Kidney (tissue), 14 donors: ENCODE results near the gene SLC30A2. TPM values are rescaled to one million over a fixed set of nuclear protein-coding genes. Genes with fewer than 3 reads are reported as not detected.

Experiments used
- DNase-seq, 5 donors: peaks; one replicate each; pipeline ENCODE4 v3.0.0-alpha.2; 2013 to 2020
- FAIRE-seq: peaks from 2 replicates; lab custom pipeline; 2012; peaks lifted over from hg19 to GRCh38; lab: Jason Lieb, UNC
- H3K27ac ChIP-seq, 2 donors: one replicate each; pipeline ENCODE4 v1.7.0; 2013; ENCODE audit warnings: low read depth in 2 of 2, low read length in 2 of 2, inconsistent platforms in 1 of 2
- H3K27me3 ChIP-seq: one replicate; pipeline ENCODE4 v1.7.1; 2013; ENCODE audit warnings: low read length, inconsistent platforms; ENCODE audit not compliant: control insufficient read depth, insufficient read depth
- H3K36me3 ChIP-seq, 3 donors: one replicate each; pipeline versions ENCODE4 v1.7.0 to v1.7.1; 2013; ENCODE audit warnings: low read length in 3 of 3, control low read depth in 1 of 3, inconsistent platforms in 1 of 3; ENCODE audit not compliant: insufficient read depth in 3 of 3, control insufficient read depth in 2 of 3
- H3K4me1 ChIP-seq, 3 donors: one replicate each; pipeline versions ENCODE4 v1.7.0 to v1.7.1; 2013; ENCODE audit warnings: low read length in 3 of 3, inconsistent platforms in 1 of 3, low read depth in 1 of 3; ENCODE audit not compliant: control insufficient read depth in 2 of 3, insufficient read depth in 2 of 3
- H3K4me3 ChIP-seq, 3 donors: one replicate each; pipeline versions ENCODE4 v1.7.0 to v1.8.1; 2013; ENCODE audit warnings: low read length in 3 of 3, control low read depth in 1 of 3, inconsistent platforms in 1 of 3
- H3K9ac ChIP-seq, 3 donors: one replicate each; pipeline versions ENCODE4 v1.7.0 to v1.7.1; 2013; ENCODE audit warnings: low read length in 3 of 3, control low read depth in 1 of 3, inconsistent platforms in 1 of 3
- H3K9me3 ChIP-seq, 3 donors: one replicate each; pipeline versions ENCODE4 v1.7.0 to v1.7.1; 2013; ENCODE audit warnings: low read length in 3 of 3, control low read depth in 1 of 3, inconsistent platforms in 1 of 3; ENCODE audit not compliant: control insufficient read depth in 2 of 3, insufficient read depth in 1 of 3
- CTCF ChIP-seq: IDR thresholded peaks from 3 replicates; pipeline ENCODE4 v1.5.1; 2012; ENCODE audit warnings: mild to moderate bottlenecking, moderate library complexity, borderline replicate concordance; ENCODE audit not compliant: insufficient read depth; ENCODE audit errors: extremely low read depth
- intact Hi-C: fragments of 100-400 bp; cut with DNase I; formaldehyde crosslinking; loops from one replicate; pipeline ENCODE4 v1.11.1; 2022
- polyA plus RNA-seq: library from polyadenylated mRNA; stranded (reverse); fragments of 350-450 nt; fragmentation: Illumina TruSeq; extraction: RNeasy Lipid Tissue Mini Kit (QIAGEN cat#74804); gene quantifications from one replicate; pipeline ENCODE4 v1.2.3, GENCODE V29; 2014; ENCODE audit warnings: low read depth, low replicate concordance; ENCODE audit not compliant: insufficient read depth
- total RNA-seq: library from RNA; stranded (reverse); fragmentation: NEBNext Ultra II Directional; extraction: Animal tissue kit (Norgen Biotek cat#: 25700); gene quantifications from one replicate; pipeline ENCODE4 v1.2.1, GENCODE V29; 2021
- donor health status: control.
- donor health status: control.
- donor health status: control.
- donor health status: control.
- donor health status: control.
- donor health status: DM: yes; HTN: yes; CAD: no.
- donor health status: Normal renal cell carcinoma (clear cell type).

The SLC30A2 gene
- total and polyA plus RNA-seq, 2 donors from 2014 or later: 26.8 to 34.4 TPM

GRCh38 chr1:26060832-26061574, 15.1 kb upstream of the SLC30A2 start:
- no peak overlapping the region for H3K4me3 ChIP-seq
- TF ChIP-seq CTCF: no peak
- H3K9ac ChIP-seq: no peak overlapping the region
- H3K4me1 ChIP-seq: no peaks in the 10 kb centered on the region
- H3K9me3 ChIP-seq: no peaks in the 10 kb centered on the region
- intact Hi-C loops: no loop called here
- DNase-seq (no peak), FAIRE-seq (no peak)
- H3K27me3 ChIP-seq: no peaks in the 10 kb centered on the region
- no peaks in the 10 kb centered on the region for H3K36me3 ChIP-seq
- no peak overlapping the region for H3K27ac ChIP-seq

GRCh38 chr1:26059906-26060305, 14.0 kb upstream of the SLC30A2 start:
- intact Hi-C loops: no loop called here
- FAIRE-seq: no peak
- Histone ChIP-seq H3K36me3 (no peaks in the 10 kb centered on the region), H3K27ac (no peak overlapping the region), H3K9me3 (no peaks in the 10 kb centered on the region), H3K4me3 (no peak overlapping the region), H3K27me3 (no peaks in the 10 kb centered on the region), H3K9ac (no peak overlapping the region), H3K4me1 (no peaks in the 10 kb centered on the region)
- no peak for TF ChIP-seq CTCF
- DNase-seq: peak in 1 of 5 donors; percentile 43

GRCh38 chr1:26058052-26058595, 12.2 kb upstream of the SLC30A2 start:
- intact Hi-C loops: no loop called here
- FAIRE-seq (no peak), DNase-seq (no peak)
- Histone ChIP-seq H3K9me3 (no peaks in the 10 kb centered on the region), H3K4me1 (no peaks in the 10 kb centered on the region), H3K9ac (no peak overlapping the region), H3K4me3 (no peak overlapping the region), H3K27ac (no peak overlapping the region), H3K27me3 (no peaks in the 10 kb centered on the region), H3K36me3 (no peaks in the 10 kb centered on the region)
- no peak for TF ChIP-seq CTCF

GRCh38 chr1:26057189-26057588, 11.3 kb upstream of the SLC30A2 start:
- intact Hi-C loops: no loop called here
- no peak overlapping the region for H3K9ac ChIP-seq
- no peaks in the 10 kb centered on the region for H3K4me1 ChIP-seq
- DNase-seq (no peak), FAIRE-seq (no peak)
- no peak overlapping the region for H3K4me3 ChIP-seq
- H3K36me3 ChIP-seq: no peaks in the 10 kb centered on the region
- TF ChIP-seq CTCF: no peak
- no peak overlapping the region for H3K27ac ChIP-seq
- H3K27me3 ChIP-seq: no peaks in the 10 kb centered on the region
- H3K9me3 ChIP-seq: no peaks in the 10 kb centered on the region
